DMS53 treated with DMSO at 0.1 percent for 48 hours (cell line): ENCODE results near the gene RSPH9.

Experiments
- DNase-seq: peaks from one replicate; lab custom pipeline; 2025; ENCODE audit not compliant: unreplicated experiment; lab: John Stamatoyannopoulos, UW

RSPH9 gene

GRCh38 chr6:43644940-43645612 is at the start of gene RSPH9:
Gene RSPH9, plus strand, starts transcription at chr6:43645036. Its CDS starts 63 bp downstream, at chr6:43645099.
- peak; percentile 51 for DNase-seq

GRCh38 chr6:43600595-43600994 is 44.2 kb upstream of the RSPH9 start:
- no peak for DNase-seq

GRCh38 chr6:43604174-43604573 is 40.7 kb upstream of the RSPH9 start:
- DNase-seq = no peak

GRCh38 chr6:43606019-43606418 is 38.8 kb upstream of the RSPH9 start:
- no peak for DNase-seq

GRCh38 chr6:43608310-43608763 is 36.5 kb upstream of the RSPH9 start:
- peak; percentile 73 for DNase-seq

GRCh38 chr6:43608807-43609206 is 36.0 kb upstream of the RSPH9 start:
- no peak for DNase-seq

- DNase-seq = no peak
Measured at GRCh38 chr6:43609402-43609801, 35.4 kb upstream of the RSPH9 start.

- no peak for DNase-seq
Measured at GRCh38 chr6:43610431-43610830, 34.4 kb upstream of the RSPH9 start.

- DNase-seq = no peak
Measured at GRCh38 chr6:43613721-43614395, 31.0 kb upstream of the RSPH9 start.

GRCh38 chr6:43614396-43614730 is 30.5 kb upstream of the RSPH9 start:
- DNase-seq = no peak

GRCh38 chr6:43616725-43617472 is 27.9 kb upstream of the RSPH9 start:
- DNase-seq = no peak

GRCh38 chr6:43621078-43621835 is 23.6 kb upstream of the RSPH9 start:
- DNase-seq = no peak

GRCh38 chr6:43621836-43622180 is 23.0 kb upstream of the RSPH9 start:
- no peak for DNase-seq

GRCh38 chr6:43622541-43622940 is 22.3 kb upstream of the RSPH9 start:
- DNase-seq = no peak

GRCh38 chr6:43623880-43624785 is 20.7 kb upstream of the RSPH9 start:
- DNase-seq = no peak

GRCh38 chr6:43624786-43625288 is 20.0 kb upstream of the RSPH9 start:
- DNase-seq = no peak

- no peak for DNase-seq
Measured at GRCh38 chr6:43625393-43625992, 19.3 kb upstream of the RSPH9 start.

GRCh38 chr6:43627008-43627825 is 17.6 kb upstream of the RSPH9 start:
- peak; percentile 96 for DNase-seq
